RWPE1 (cell line): ENCODE measurements around the gene SRPK1.

Source experiments
- CTCF ChIA-PET: fragments of 350-600 bp; sonication (Branson Sonifier 250); formaldehyde crosslinking; extraction: SDS; loops from one replicate; lab custom pipeline; 2021; lab: Yijun Ruan, JAX
- POLR2A ChIA-PET: fragments of 400-600 bp; formaldehyde crosslinking; extraction: SDS; loops from one replicate; lab custom pipeline; 2020; ENCODE audit warnings: antibody characterized with exemption; ENCODE audit not compliant: low non-redundant PET; lab: Yijun Ruan, JAX
- DNase-seq: peaks from one replicate; pipeline ENCODE4 v3.0.0; 2012; ENCODE audit warnings: low spot score
- H3K27ac ChIP-seq: fragments of 450-650 bp; 2 replicates; pipeline ENCODE4 v1.5.1; 2017
- CTCF ChIP-seq: fragments of 450-650 bp; conservative IDR thresholded peaks from 2 replicates; pipeline ENCODE4 v1.5.1; 2017; ENCODE audit warnings: low read depth, mild to moderate bottlenecking

Gene SRPK1

GRCh38 chr6:35842381-35842780, 78.5 kb downstream of the SRPK1 start:
- H3K27ac ChIP-seq, result no peak overlapping the region
- CTCF ChIA-PET, result no interaction called here
- POLR2A ChIA-PET, result no interaction called here
- TF ChIP-seq CTCF, result no peak
- no peak for DNase-seq

GRCh38 chr6:35839019-35839418, 81.9 kb downstream of the SRPK1 start:
- no peak for DNase-seq
- ChIA-PET CTCF (no interaction called here), POLR2A (no interaction called here)
- H3K27ac ChIP-seq, result no peak overlapping the region
- TF ChIP-seq CTCF, result no peak

- no peak for TF ChIP-seq CTCF
- no peak overlapping the region for H3K27ac ChIP-seq
- POLR2A ChIA-PET, result no interaction called here
- DNase-seq, result no peak
- CTCF ChIA-PET, result interaction anchor here (0.7 kb wide), 1 partner anchor 555 kb away, joined by 3 read pairs; no protein-coding TSS in a partner anchor
Measured at GRCh38 chr6:35833536-35833935, 87.4 kb downstream of the SRPK1 start.

GRCh38 chr6:35831257-35832007, 89.5 kb downstream of the SRPK1 start:
- POLR2A ChIA-PET, result no interaction called here
- CTCF ChIA-PET, result no interaction called here
- no peak for TF ChIP-seq CTCF
- no peak overlapping the region for H3K27ac ChIP-seq
- no peak for DNase-seq

- H3K27ac ChIP-seq, result no peak overlapping the region
- CTCF ChIA-PET, result no interaction called here
- no peak for DNase-seq
- POLR2A ChIA-PET, result no interaction called here
- TF ChIP-seq CTCF, result no peak
Measured at GRCh38 chr6:35829306-35829705, 91.6 kb downstream of the SRPK1 start.

- no peak for DNase-seq
- no peak for TF ChIP-seq CTCF
- ChIA-PET CTCF (interaction anchor here (0.5 kb wide), 1 partner anchor 34 kb away, joined by 3 read pairs; no protein-coding TSS in a partner anchor), POLR2A (no interaction called here)
- H3K27ac ChIP-seq, result no peak overlapping the region
Measured at GRCh38 chr6:35824552-35825192, 96.2 kb downstream of the SRPK1 start.
